ENCODE measurements around the gene GRIN2B.

GRIN2B gene

GRCh38 chr12:13992585-13992984, 11.2 kb upstream of the GRIN2B start:
- no peak for DNase-seq (ENCODE audit: low spot score)
- in situ Hi-C loops (cut with MboI; ENCODE audit: low sequenced_read_pairs, unreplicated experiment): no loop called here
- TF ChIP-seq CTCF (IDR thresholded peaks at IDR 0.05; ENCODE audit: borderline replicate concordance, control extremely low read depth, extremely low read depth, insufficient read depth, missing control alignments): no peak

- in situ Hi-C loops (cut with MboI; ENCODE audit: low sequenced_read_pairs, unreplicated experiment): no loop called here
- TF ChIP-seq CTCF (IDR thresholded peaks at IDR 0.05; ENCODE audit: borderline replicate concordance, control extremely low read depth, extremely low read depth, insufficient read depth, missing control alignments): no peak
- DNase-seq (ENCODE audit: low spot score): no peak
These were observed 10.7 kb upstream of the GRIN2B start for GRCh38 chr12:13992106-13992505.

GRCh38 chr12:13986031-13986430, 4.6 kb upstream of the GRIN2B start:
- in situ Hi-C loops (cut with MboI; ENCODE audit: low sequenced_read_pairs, unreplicated experiment): no loop called here
- DNase-seq (ENCODE audit: low spot score): no peak
- no peak for TF ChIP-seq CTCF (IDR thresholded peaks at IDR 0.05; ENCODE audit: borderline replicate concordance, control extremely low read depth, extremely low read depth, insufficient read depth, missing control alignments)

GRCh38 chr12:13981990-13982389, 588 bp upstream of the GRIN2B start:
- peak; percentile 27 for DNase-seq (ENCODE audit: low spot score)
- in situ Hi-C loops (cut with MboI; ENCODE audit: low sequenced_read_pairs, unreplicated experiment): no loop called here
- no peak for TF ChIP-seq CTCF (IDR thresholded peaks at IDR 0.05; ENCODE audit: borderline replicate concordance, control extremely low read depth, extremely low read depth, insufficient read depth, missing control alignments)

- in situ Hi-C loops (cut with MboI; ENCODE audit: low sequenced_read_pairs, unreplicated experiment): no loop called here
- no peak for DNase-seq (ENCODE audit: low spot score)
- TF ChIP-seq CTCF (IDR thresholded peaks at IDR 0.05; ENCODE audit: borderline replicate concordance, control extremely low read depth, extremely low read depth, insufficient read depth, missing control alignments): no peak
These were observed 685 bp downstream of the GRIN2B start for GRCh38 chr12:13980538-13981295.

- no peak for TF ChIP-seq CTCF (IDR thresholded peaks at IDR 0.05; ENCODE audit: borderline replicate concordance, control extremely low read depth, extremely low read depth, insufficient read depth, missing control alignments)
- DNase-seq (ENCODE audit: low spot score): no peak
- in situ Hi-C loops (cut with MboI; ENCODE audit: low sequenced_read_pairs, unreplicated experiment): no loop called here
These were observed 1.5 kb downstream of the GRIN2B start for GRCh38 chr12:13979772-13980378.
